Calu3 (cell line): ENCODE data around the gene NTF3. TPM values are rescaled to one million over a fixed set of nuclear protein-coding genes. Genes with fewer than 3 reads are reported as not detected.

Source experiments
- BruUV-seq: library from RNA; stranded (reverse); fragments of 400-500 nt; replicated peaks from 2 replicates; lab custom pipeline; 2021; lab: Mats Ljungman, UMichigan
- CTCF ChIA-PET: fragments of 300-600 bp; sonication (Branson Sonifier 250); formaldehyde crosslinking; loops from one replicate; lab custom pipeline; 2022; ENCODE audit warnings: antibody characterized with exemption; lab: Charles Lee
- DNase-seq: peaks from one replicate; pipeline ENCODE4 v3.0.0; 2022
- H3K27ac Mint-ChIP-seq: one replicate; pipeline ENCODE4 v1.8.0; 2022; ENCODE audit warnings: mixed read lengths; ENCODE audit not compliant: unreplicated experiment
- H3K27me3 Mint-ChIP-seq: one replicate; pipeline ENCODE4 v1.8.0; 2022; ENCODE audit warnings: mixed read lengths; ENCODE audit not compliant: unreplicated experiment
- H3K36me3 Mint-ChIP-seq: one replicate; pipeline ENCODE4 v1.8.0; 2022; ENCODE audit warnings: mild to moderate bottlenecking, moderate library complexity, mixed read lengths; ENCODE audit not compliant: insufficient read depth, unreplicated experiment
- H3K4me1 Mint-ChIP-seq: one replicate; pipeline ENCODE4 v1.8.0; 2022; ENCODE audit warnings: mild to moderate bottlenecking, low read depth, mixed read lengths; ENCODE audit not compliant: unreplicated experiment
- H3K4me3 Mint-ChIP-seq: one replicate; pipeline ENCODE4 v1.8.0; 2022; ENCODE audit warnings: mild to moderate bottlenecking, low read depth, moderate library complexity, mixed read lengths; ENCODE audit not compliant: unreplicated experiment
- H3K9me3 Mint-ChIP-seq: one replicate; pipeline ENCODE4 v1.8.0; 2022; ENCODE audit warnings: low read depth, mixed read lengths; ENCODE audit not compliant: unreplicated experiment
- intact Hi-C: fragments of 100-400 bp; cut with micrococcal nuclease; formaldehyde crosslinking; loops from one replicate; pipeline ENCODE4 v1.10.0; 2022; ENCODE audit not compliant: unreplicated experiment
- total RNA-seq: library from RNA; stranded (reverse); gene quantifications from 2 replicates; pipeline ENCODE4 v1.2.3, GENCODE V29; 2022
- TF ChIP-seq, protein P1 (sequence below): fragments of 200-600 bp; IDR thresholded peaks from one replicate; pipeline ENCODE4 v1.8.0; 2022; ENCODE audit warnings: antibody characterized with exemption; ENCODE audit not compliant: unreplicated experiment

Gene NTF3
- total RNA-seq, 1 experiment from 2014 or later = not detected

- Mint-ChIP-seq H3K9me3 (peaks cover 10% of the 10 kb centered on the region), H3K27ac (no peak overlapping the region)
Measured at GRCh38 chr12:5455045-5455444, 23.1 kb downstream of the NTF3 start.

DNA sequence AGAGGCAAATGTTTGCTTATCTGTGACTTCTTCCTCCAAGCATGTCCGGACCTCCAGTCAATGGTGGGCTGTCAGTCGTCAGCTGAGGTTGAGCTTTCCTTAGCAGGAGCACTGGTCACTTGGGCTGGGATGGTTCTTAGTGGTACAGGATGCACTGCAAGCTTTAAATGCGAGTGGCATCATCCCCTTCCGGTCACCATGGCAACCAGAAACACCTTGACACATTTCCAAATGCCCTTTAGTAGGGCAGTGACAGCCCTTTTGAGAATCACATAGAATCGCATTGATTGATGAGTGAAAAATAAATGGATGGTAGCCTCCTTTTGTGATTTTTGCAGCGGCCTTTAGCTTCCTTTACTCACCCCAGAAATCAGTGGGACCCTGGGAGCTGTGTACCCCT, 24.1 kb downstream of the NTF3 start:
- intact Hi-C loops = no loop called here
- no peak for DNase-seq
- BruUV-seq = no TSS peak
- peaks cover 10% of the 10 kb centered on the region for H3K9me3 Mint-ChIP-seq
- TF ChIP-seq, protein P1, sequence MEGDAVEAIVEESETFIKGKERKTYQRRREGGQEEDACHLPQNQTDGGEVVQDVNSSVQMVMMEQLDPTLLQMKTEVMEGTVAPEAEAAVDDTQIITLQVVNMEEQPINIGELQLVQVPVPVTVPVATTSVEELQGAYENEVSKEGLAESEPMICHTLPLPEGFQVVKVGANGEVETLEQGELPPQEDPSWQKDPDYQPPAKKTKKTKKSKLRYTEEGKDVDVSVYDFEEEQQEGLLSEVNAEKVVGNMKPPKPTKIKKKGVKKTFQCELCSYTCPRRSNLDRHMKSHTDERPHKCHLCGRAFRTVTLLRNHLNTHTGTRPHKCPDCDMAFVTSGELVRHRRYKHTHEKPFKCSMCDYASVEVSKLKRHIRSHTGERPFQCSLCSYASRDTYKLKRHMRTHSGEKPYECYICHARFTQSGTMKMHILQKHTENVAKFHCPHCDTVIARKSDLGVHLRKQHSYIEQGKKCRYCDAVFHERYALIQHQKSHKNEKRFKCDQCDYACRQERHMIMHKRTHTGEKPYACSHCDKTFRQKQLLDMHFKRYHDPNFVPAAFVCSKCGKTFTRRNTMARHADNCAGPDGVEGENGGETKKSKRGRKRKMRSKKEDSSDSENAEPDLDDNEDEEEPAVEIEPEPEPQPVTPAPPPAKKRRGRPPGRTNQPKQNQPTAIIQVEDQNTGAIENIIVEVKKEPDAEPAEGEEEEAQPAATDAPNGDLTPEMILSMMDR = no peak
- CTCF ChIA-PET = interaction anchor here (0.7 kb wide), 1 partner anchor 675 kb away, joined by 4 read pairs; no protein-coding TSS in a partner anchor
- no peaks in the 10 kb centered on the region for H3K36me3 Mint-ChIP-seq
- H3K4me3 Mint-ChIP-seq = no peak overlapping the region
- H3K4me1 Mint-ChIP-seq = no peaks in the 10 kb centered on the region
- peaks cover 24% of the 10 kb centered on the region for H3K27me3 Mint-ChIP-seq
- no peak overlapping the region for H3K27ac Mint-ChIP-seq

More at GRCh38 chr12:5455045-5455444, 23.1 kb downstream of the NTF3 start:
- no peak for DNase-seq
- H3K4me1 Mint-ChIP-seq = no peaks in the 10 kb centered on the region
- no peaks in the 10 kb centered on the region for H3K36me3 Mint-ChIP-seq
- no TSS peak for BruUV-seq
- TF ChIP-seq, protein P1 = no peak
- no peak overlapping the region for H3K4me3 Mint-ChIP-seq
- peaks cover 24% of the 10 kb centered on the region for H3K27me3 Mint-ChIP-seq
- CTCF ChIA-PET = no interaction called here
- intact Hi-C loops = no loop called here

- CTCF ChIA-PET = no interaction called here
- TF ChIP-seq, protein P1 = no peak
- BruUV-seq = no TSS peak
- no peaks in the 10 kb centered on the region for H3K4me1 Mint-ChIP-seq
- intact Hi-C loops = no loop called here
- H3K36me3 Mint-ChIP-seq = no peaks in the 10 kb centered on the region
- H3K9me3 Mint-ChIP-seq = peaks cover 10% of the 10 kb centered on the region
- H3K27me3 Mint-ChIP-seq = peaks cover 24% of the 10 kb centered on the region
- no peak overlapping the region for H3K4me3 Mint-ChIP-seq
- DNase-seq = no peak
- H3K27ac Mint-ChIP-seq = no peak overlapping the region
Measured at GRCh38 chr12:5456906-5457305, 25.0 kb downstream of the NTF3 start.

GRCh38 chr12:5458229-5459050, 26.5 kb downstream of the NTF3 start:
- no TSS peak for BruUV-seq
- Mint-ChIP-seq H3K4me3 (no peak overlapping the region), H3K4me1 (no peaks in the 10 kb centered on the region), H3K27me3 (peaks cover 22% of the 10 kb centered on the region), H3K36me3 (no peaks in the 10 kb centered on the region), H3K9me3 (peaks cover 15% of the 10 kb centered on the region), H3K27ac (no peak overlapping the region)
- TF ChIP-seq, protein P1 = no peak
- intact Hi-C loops = no loop called here
- DNase-seq = no peak
- CTCF ChIA-PET = no interaction called here
